GM21515 (cell line): ENCODE results near the gene VPS26B.
"Not testable (repeated sequence)": the region's sequence is repeated elsewhere in the genome, so short reads cannot be mapped to it uniquely, and the experiment has no call there.

Source experiments
- ATAC-seq: cut with Tn5 transposase; IDR thresholded peaks from one replicate; pipeline ENCODE4 v1.9.1; 2021; ENCODE audit not compliant: unreplicated experiment

VPS26B gene

GRCh38 chr11:134231958-134232659 lies 7.6 kb downstream of the VPS26B start:
- no peak for ATAC-seq

GRCh38 chr11:134233729-134234179 lies 9.3 kb downstream of the VPS26B start:
- ATAC-seq, result no peak

- no peak for ATAC-seq
These were observed 10.9 kb downstream of the VPS26B start for GRCh38 chr11:134235399-134235798.

GRCh38 chr11:134236834-134237556 lies 12.5 kb downstream of the VPS26B start:
- no peak for ATAC-seq

GRCh38 chr11:134237557-134237922 lies 13.1 kb downstream of the VPS26B start:
- ATAC-seq, result no peak

DNA sequence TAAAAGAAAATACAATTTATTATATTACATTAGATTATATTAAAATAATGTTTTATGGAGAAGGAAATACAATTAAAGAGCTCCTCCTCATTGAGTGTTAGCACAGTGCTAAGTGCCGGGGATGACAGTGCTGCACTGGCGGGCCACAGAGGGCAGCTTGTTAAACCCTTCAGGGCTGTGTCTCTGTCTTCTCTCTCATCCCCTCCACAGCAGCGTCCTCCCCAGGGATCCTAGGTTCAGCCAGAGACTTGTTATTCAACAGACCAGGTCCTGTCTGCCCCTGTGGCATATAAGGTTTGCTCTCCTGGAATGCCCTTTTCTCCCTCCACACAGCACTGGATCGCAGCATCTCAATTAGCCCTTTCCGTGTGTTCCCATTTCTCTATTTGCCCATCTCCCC lies 14.5 kb downstream of the VPS26B start:
- no peak for ATAC-seq

DNA sequence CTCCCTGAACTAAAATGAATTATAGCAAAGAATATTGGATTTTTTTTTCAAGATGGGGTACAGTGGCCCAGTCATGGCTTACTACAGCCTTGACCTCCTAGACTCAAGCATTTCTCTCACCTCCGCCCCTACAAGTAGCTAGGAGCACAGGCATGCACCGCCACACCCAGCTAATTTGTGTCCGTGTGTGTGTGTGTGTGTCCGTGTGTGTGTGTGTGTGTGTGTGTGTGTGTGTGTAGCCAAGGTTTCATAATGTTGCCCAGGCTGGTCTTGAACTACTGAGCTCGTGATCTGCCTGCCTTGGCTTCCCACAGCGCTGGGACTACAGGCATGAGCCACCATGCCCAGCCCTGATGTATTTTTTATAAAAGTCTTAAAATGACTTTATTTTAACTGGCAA lies 16.1 kb downstream of the VPS26B start:
- no peak for ATAC-seq

GRCh38 chr11:134242376-134242775 lies 17.9 kb downstream of the VPS26B start:
- ATAC-seq, result no peak

GRCh38 chr11:134243913-134244312 lies 19.4 kb downstream of the VPS26B start:
- no peak for ATAC-seq

- peak; percentile 75 for ATAC-seq
These were observed 20.1 kb downstream of the VPS26B start for GRCh38 chr11:134244593-134244992.

DNA sequence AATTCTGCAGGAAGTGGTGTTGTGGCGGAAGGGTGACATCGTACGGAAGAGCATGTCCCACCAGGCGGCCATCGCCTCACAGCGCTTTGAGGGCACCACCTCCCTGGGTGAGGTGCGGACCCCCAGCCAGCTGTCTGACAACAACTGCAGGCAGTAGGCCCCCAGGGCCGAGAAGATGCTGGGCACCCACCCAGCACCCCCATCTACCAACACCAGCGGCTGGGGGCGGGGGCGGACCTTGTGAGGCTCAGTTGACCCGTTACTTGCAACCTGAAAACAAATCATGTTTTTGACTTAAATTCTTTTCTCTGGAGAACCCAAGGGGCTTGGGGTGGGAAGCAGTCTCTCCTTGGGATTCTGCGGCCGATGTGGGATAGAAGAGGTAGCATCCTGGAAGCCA lies 21.0 kb downstream of the VPS26B start:
- no peak for ATAC-seq

GRCh38 chr11:134246100-134246499 lies 21.6 kb downstream of the VPS26B start:
- ATAC-seq, result no peak

GRCh38 chr11:134246678-134247077 lies 22.2 kb downstream of the VPS26B start:
- ATAC-seq, result no peak

DNA sequence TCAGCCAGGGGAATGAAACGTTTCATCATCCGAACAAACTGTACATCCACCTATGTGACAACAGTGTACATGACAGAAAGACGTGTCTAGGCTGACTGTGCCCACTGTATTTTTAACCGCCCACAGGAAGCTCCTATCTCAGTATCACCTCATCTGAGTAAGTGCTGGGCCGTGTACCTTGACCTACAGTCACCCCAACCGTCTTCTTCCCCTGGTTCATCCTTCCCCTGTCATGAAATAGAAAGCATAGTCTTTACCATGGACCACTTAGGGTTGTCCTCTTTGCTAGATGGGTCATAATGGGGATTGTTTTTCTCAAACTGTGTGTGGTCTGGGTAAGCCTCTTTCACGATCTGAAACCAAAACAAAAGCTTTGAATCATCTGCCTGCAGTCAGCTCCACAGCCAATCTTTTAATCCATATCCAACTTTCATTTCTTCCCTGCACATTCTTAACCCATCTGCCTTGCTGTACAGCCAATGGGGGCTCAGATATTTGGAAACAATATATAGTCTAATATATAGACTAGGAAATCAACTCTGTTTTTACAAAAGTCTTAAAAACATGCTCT lies 24.5 kb downstream of the VPS26B start:
- no peak for ATAC-seq

GRCh38 chr11:134250246-134250645 lies 25.8 kb downstream of the VPS26B start:
- ATAC-seq, result no peak

DNA sequence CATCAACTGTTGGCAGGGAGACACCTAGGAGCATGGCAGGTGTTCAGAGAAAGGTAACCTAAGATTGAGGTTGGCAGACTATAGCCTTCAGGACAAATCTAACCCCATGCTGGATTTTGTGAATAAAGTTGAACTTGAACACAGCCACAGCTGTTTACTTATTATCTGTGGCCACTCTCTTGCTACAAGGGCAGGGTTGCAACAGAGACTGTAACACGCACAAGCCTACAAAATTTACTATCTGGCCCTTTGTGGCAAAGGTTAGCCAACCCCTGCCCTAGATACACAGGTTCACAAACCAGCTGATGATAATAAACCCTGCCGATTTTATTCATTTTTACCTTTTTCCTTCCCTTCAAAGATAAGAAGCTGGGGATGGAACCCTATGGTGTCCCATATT lies 26.2 kb downstream of the VPS26B start:
- ATAC-seq, result no peak

DNA sequence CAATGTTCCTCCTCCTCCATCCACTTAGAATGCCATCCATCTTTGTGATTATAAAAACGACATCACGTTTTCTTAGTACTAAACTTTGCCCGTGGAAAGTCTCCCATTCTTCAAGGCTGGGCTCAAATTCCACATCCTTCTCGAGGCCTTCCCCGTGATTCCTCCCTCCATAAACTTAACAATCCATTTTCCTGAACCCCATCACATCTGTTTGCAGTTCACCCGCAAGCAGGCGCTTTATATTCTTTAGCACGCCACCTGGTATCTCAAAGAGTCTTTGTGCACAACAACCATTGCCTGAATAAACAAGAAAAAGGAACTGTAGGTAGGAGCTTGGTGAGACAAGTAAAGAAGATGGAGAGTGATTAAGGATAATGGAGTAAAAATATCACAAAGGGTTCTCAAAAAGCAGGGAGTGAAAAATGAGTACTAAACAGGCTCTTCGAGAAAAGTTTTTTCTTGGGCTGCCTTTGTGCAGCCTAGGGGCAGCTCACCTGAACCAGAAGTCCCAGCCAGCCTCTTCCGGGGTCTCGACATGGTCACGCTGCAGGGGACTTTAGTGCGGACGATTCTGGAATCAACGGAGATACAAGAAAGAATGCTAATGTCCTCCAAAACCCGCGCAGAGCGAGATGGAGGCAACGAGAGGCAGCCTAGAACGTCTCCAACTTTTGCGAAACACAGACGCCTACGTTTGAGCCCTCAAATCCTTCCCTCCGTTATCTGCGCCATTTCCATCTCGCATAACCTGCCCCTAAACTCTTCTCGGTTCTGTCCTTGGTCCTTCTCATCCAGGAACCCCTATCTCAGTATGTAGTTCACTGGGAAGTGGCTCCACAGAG lies 28.1 kb downstream of the VPS26B start:
- peak; percentile 23 for ATAC-seq

GRCh38 chr11:134253188-134253993 lies 28.9 kb downstream of the VPS26B start, which contains the start of the genes ACAD8 and THYN1:
Gene ACAD8, plus strand, starts transcription at chr11:134253568. Its CDS starts 33 bp downstream, at chr11:134253601.
Gene THYN1, minus strand, starts transcription at chr11:134253352. Its CDS starts 470 bp downstream, at chr11:134252882.
- peak; percentile 99 for ATAC-seq

DNA sequence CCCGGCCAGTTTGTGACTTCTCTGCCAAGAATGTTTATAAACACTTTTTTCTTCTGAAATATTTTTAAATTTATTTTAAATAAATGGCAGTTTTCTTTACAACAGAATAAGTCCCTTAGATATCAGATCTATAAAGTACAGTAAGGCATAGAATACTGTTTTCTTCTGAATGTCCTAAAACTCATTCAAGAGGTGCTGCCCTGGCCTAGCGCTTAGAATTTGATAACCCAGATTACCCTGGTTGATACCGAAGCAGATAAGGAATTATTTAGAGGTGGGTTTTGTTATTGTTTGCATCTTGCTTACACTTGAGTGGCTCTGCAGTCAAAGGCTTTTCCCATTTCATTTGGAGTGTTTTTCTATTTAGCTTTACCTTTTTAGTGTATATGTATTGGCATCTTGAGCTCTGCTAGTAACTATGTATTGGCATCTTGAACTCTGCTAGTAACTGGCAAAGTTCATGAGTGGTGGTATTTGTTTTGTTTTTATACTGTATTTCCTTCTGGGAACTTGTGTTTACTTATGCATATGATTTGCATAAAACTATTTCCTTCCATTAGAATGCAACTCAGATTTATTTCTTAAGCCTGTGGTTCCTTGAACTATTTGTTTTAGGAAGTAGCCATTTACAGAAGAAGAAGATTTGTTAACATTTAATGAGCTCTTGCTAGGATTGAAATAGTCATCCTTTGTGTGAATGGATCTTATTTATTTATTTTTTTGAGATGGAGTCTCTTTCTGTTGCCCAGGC lies 30.1 kb downstream of the VPS26B start:
- ATAC-seq, result no peak

GRCh38 chr11:134255184-134255561 lies 30.7 kb downstream of the VPS26B start:
- not testable (repeated sequence) for ATAC-seq
